ENCODE data around the gene CBX5.
"Not testable (repeated sequence)": the region's sequence is repeated elsewhere in the genome, so short reads cannot be mapped to it uniquely, and the experiment has no call there.

The CBX5 gene

DNA sequence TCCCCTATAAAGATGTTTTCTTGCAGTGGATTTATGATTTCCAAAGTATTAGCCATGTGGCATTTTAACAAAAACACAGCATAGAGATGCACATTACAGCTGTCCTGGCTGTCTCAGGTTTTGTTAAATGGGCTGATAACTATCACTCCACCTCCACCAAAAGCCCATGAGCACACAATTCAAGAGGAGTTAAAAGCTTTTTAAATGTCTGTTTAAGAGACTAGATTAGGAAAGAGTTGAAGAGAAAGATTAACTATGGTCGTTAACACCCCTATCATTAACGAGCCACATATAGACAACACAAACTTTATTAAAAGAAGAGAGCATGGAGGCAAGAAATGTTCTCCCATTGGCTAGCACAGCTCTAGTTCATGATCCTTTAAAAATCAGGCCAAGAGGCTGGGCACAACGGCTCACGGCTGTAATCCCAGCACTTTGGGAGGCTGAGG is 14.5 kb downstream of the CBX5 start:
- DNase-seq (ENCODE audit: low spot score) = no peak

- no peak for DNase-seq (ENCODE audit: low spot score)
Measured at GRCh38 chr12:54262403-54262925, 17.5 kb downstream of the CBX5 start.

GRCh38 chr12:54261815-54262402 is 18.0 kb downstream of the CBX5 start:
- no peak for DNase-seq (ENCODE audit: low spot score)

DNA sequence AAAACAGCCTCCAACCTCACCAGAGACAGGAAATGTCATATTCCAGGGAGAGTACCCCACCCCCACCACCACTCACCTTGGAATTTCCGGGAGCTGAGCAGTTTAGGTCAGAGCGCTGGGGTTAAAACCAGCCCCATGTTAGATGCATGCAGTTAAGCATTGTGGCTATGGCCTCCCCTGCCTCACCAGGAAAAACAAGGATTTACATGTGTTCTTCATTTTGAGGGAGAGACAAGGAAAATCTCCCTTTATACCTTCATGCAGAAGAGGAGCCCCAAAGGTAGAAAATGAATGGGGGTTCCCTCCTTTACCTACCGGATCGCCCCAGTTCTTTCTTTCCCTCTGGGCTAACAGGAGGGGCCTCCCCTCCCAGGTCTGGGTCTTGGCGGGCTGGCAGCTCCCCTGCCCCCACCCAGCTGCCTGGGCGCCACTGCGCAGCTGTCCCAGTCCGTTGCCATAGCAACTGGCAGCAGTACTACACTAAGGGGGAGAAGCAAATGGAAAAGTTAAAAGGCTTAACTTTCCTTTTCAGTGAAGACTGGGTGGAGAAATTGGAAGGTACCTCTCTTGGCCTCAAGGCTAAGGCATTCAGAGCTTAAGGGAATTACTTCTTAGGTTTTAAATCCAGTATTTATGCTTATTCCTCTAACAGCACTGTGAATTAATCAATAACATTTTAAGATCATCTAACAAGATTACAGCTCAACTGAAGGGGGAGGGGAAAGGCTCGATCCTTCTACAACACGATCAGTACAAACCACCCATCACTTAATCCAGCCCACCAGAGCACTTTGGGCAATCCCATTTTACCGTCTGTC is 20.5 kb downstream of the CBX5 start:
- no peak for DNase-seq (ENCODE audit: low spot score)

GRCh38 chr12:54258201-54258681 is 21.7 kb downstream of the CBX5 start:
- no peak for DNase-seq (ENCODE audit: low spot score)

DNA sequence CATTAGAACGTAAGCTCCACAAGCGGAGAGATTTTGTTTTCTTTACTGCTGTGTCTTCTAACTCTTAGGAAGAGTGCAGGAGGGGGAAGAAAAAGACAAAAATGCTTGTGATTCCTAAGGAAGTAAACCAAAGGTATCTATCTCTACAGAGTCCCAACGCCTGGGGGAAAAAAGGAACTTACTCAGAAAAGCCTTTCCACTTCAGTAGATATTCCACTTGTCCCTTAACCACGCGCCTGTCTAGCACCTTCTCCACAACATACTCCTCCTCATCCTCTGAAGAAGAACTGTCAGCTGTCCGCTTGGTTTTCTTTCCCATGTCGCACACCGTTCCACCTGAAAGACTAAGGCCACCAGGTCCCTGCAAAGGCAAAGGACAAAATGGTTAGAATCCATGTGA is 22.6 kb downstream of the CBX5 start:
- DNase-seq (ENCODE audit: low spot score) = no peak

DNA sequence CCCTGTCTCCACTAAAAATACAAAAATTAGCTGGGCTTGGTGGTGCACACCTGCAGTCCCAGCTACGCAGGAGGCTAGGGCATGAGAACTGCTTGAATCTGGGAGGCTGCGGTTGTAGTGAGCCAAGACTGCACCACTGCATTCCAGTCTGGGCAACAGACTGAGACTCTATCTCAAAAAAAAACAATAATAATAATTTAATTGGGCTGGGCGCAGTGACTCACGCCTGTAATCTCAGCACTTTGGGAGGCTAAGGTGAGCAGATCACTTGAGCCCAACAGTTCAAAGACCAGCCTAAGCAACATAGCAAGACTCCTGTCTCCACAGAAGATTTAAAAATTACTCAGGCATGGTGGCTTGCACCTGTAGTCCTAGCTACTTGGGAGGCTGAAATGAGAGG is 26.7 kb downstream of the CBX5 start:
- DNase-seq (ENCODE audit: low spot score) = no peak

- DNase-seq (ENCODE audit: low spot score) = peak; percentile 59
Measured at GRCh38 chr12:54251667-54252284, 28.1 kb downstream of the CBX5 start.

DNA sequence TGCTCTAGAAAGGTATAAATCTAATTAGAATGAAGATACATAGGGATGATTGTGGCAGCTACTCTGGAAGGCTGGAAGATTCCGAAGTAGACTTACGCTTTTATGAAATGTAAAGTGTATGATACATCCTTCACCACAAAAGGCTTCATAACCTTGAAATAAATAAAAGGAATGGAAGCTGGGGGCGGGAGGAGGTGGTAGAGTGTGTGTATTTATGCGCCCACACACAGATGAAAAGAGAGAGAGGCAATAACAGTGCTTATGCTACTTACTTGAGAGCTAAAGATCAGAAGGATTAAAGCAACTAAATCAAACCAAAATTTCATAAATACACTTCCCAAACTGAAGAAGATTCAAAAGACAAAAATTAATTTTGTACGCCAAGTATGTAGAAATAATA is 30.4 kb downstream of the CBX5 start:
- no peak for DNase-seq (ENCODE audit: low spot score)

DNA sequence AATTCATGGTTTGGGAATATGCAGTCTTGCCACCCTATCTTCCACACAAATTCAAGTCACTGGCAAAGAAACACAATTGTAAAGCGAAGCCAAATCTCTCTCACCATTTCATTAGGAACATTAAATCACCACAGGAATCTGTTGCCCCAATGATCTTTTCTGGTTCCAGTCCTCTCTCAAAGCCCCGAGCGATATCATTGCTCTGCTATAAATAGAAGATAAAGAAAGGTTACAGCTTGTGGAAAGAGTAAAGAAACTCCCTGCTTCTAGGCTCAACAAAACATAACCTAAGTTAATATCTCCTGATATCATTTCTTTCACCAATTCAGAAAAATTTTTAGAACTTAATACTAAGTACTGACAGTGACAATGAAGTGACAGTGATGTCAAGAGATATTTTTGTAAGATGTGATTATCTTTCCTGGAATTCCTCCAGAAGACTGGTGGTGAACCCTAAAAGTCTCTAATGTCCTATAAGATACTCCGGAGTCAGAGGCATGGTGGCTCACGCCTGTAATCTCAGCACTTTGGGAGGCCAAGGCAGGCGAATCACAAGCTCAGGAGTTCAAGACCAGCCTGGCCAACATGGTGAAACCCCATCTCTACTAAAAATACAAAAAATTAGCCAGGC is 33.8 kb downstream of the CBX5 start:
- no peak for DNase-seq (ENCODE audit: low spot score)

DNA sequence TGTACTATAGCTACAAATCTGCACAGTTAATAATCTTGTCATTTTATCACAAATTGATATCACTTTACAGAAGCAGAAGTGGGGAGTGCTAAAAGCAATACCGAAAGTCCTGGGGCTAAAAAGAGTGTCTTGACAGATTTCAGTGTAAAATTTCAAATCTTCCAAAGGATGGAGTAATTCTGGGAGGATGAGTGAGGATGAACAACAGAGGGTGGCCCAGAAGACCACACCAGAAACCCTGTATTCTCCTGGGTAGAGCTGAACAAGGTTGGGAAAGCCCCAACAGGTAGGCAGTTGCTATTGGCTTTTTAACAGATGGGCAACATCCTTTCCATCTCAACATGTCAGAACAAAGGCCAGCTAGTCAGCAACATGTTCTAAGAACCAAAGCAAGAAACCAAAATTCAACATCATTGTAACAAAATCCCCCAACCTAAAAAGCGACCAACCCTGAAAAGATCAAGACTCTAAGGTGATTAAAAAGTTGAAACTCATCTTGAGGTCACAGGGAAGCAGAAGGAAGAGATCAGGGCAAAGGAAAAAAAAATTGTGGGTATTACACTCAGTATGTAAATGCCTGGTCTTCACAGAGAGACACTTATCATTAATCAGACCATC is 38.8 kb downstream of the CBX5 start:
- no peak for DNase-seq (ENCODE audit: low spot score)

DNA sequence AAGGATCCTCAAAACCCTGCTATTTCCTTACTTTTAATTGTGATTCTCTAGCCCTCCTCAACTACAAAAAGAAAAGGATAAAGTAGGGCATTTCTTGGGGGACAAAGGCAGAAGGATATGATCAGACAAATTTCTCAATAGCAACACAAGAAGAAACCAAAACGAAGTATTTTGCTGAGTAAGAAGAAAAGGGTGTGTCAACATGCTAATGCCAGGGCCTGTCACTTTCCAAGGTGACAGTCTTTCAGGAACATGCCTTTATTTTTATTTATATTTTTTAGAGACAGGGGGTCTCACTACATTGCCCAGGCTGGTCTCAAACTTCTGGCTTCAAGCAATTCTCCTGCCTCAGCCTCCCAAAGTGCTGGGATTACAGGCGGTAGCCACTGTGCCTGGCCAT is 39.8 kb downstream of the CBX5 start:
- no peak for DNase-seq (ENCODE audit: low spot score)

GRCh38 chr12:54239620-54240019 is 40.3 kb downstream of the CBX5 start:
- no peak for DNase-seq (ENCODE audit: low spot score)

DNA sequence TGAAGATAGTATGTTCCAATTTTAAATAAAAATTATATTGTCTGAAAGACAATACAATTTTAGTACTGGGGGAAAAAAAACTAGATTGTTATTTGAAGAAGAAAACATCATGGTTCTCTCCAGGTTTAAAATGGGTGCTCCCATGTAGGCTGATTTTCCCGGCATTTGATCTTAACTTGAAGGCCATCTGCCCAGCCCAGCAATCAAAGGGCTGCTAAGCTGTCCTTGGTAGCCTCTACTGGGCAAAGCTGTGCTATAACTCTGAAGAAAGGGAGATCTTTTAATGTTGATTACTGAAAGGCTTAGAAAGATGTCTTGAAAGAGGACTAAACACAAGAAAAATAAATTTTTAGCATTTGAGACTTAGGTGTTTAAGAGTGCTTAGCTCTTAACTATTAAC is 41.4 kb downstream of the CBX5 start:
- DNase-seq (ENCODE audit: low spot score) = no peak

DNA sequence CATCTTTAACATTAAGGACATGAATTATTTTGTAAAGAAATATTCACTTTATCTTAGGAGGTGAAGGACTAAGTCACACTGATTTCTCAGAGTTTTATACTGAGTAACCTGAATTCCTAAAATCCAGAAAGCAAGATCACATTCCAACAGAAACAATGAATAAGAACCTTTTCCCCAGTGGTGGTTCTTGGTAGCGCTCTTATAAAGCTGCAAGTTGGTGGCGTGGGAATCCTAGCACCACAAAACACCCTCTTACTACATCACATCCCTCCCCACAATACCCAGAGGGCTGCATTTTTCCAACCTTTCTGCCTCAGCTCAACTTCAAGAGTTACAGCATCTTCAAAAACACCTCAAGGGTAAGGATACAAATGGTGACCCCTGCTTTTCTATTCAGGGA is 47.1 kb downstream of the CBX5 start:
- DNase-seq (ENCODE audit: low spot score) = no peak

DNA sequence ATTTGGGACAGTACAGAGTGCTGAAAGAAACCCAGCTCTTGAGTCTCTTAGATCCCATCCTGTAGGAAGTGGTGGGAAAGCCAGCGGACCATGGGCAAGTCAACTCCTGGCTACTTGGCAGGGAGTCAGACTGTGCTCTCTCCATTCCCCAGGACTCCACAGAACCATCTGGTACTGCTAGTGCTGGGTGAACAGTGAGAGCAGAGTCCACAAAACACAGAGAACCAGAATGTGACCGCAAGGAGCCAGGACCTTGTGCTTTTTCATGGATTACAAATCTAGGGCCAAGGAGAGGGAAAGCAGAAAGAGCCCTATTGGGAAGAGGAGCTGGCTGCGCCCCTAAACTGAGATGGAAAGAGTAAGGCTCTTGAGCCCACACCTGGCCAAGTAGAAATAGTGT is 48.7 kb downstream of the CBX5 start:
- not testable (repeated sequence) for DNase-seq (ENCODE audit: low spot score)

- no peak for DNase-seq (ENCODE audit: low spot score)
Measured at GRCh38 chr12:54230555-54230954, 49.4 kb downstream of the CBX5 start.

DNA sequence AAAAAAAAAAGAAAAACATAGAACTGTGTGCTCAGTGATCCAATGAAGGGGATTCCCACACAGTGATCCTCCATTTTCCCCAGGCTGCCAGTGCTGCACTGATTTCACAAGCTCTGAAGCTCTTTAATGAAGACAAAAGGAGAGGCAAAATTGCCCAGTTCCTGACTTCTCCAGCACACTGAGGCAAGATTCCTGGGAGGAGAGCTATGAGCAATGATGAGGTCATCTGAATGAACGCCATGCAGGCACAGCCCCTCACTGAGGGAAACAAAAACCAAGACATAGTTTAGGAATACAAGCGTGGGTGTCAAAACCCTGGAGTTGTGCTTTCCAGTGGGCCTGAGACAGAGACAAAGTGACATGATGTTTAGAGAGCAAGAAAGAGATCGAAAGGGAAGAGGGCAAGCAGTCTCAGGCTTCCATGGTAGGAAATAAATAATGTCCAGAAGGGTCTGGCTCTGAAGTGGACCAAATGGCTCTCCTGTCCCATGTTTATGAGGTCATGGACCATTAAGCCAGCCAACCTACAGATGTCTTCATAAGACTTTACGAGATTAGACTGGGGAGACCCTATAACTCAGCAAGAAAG is 50.2 kb downstream of the CBX5 start:
- DNase-seq (ENCODE audit: low spot score) = no peak

GRCh38 chr12:54228471-54228870 is 51.5 kb downstream of the CBX5 start:
- DNase-seq (ENCODE audit: low spot score) = no peak

DNA sequence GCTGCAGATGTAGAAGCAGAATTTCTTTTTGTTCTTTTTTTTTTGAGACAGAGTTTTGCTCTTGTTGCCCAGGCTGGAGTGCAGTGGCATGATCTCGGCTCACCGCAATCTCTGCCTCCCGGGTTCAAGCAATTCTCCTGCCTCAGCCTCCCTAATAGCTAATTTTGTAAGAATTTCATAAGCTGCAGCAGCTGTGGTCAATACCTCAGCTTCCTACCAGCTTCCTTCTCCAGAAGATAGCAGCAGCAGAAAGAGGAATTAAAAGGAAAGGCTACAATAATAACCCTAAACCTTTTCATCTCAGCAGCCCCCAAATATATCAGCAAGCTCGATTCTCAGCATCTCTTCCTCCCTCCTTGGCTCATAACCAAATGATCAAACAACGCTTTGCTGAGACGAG is 52.0 kb downstream of the CBX5 start:
- DNase-seq (ENCODE audit: low spot score) = not testable (repeated sequence)

GRCh38 chr12:54227376-54227775 is 52.5 kb downstream of the CBX5 start:
- DNase-seq (ENCODE audit: low spot score) = no peak

DNA sequence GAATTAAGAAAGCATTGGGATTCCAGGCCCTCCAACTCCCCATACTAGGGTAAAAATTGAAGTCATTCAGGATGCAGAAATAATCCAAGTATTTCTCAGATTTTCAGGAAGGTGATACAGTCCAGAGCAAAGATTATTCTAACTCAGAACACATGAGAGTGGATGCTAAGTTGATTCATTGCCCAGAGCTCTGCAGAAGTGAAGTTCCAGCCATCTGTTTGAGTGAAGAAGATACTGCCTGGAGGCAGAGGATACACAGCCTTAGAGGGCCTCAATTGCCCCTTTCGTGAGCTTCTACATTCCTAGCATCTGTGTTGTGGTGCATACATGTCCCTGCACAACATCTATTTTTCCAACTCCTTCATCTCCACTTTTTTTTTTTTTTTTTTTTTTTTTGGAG is 54.3 kb downstream of the CBX5 start:
- no peak for DNase-seq (ENCODE audit: low spot score)

Measured in HuH-7.5 (cell line).